Spleen (tissue), 11 donors: ENCODE data around the gene SYF2. TPM values are rescaled to one million over a fixed set of nuclear protein-coding genes. Genes with fewer than 3 reads are reported as not detected.
"Not testable (repeated sequence)": the region's sequence is repeated elsewhere in the genome, so short reads cannot be mapped to it uniquely, and the experiment has no call there.

Experiments
- DNase-seq: peaks from one replicate; pipeline ENCODE4 v3.0.0-alpha.2; 2020
- H3K27ac ChIP-seq, 8 donors: fragments of 200-600 bp; sonication (generic) in 7 of 8; 1 replicate in 4 of 8; 2 replicates in 4 of 8; pipeline versions ENCODE4 v1.5.0 to v1.8.0; 2016 to 2021; ENCODE audit warnings: inconsistent platforms in 4 of 8, mild to moderate bottlenecking in 4 of 8, moderate library complexity in 1 of 8
- H3K27me3 ChIP-seq, 7 donors: fragments of 200-600 bp; sonication (generic) in 6 of 7; replicated peaks in 1 of 7; 1 replicate in 4 of 7; 2 replicates in 3 of 7; pipeline versions ENCODE4 v1.5.0 to v1.8.0; 2016 to 2021; ENCODE audit warnings: inconsistent platforms in 3 of 7, mild to moderate bottlenecking in 1 of 7
- H3K36me3 ChIP-seq, 6 donors: fragments of 200-600 bp; sonication (generic) in 5 of 6; 1 replicate in 4 of 6; 2 replicates in 2 of 6; pipeline versions ENCODE4 v1.5.0 to v1.8.0; 2016 to 2021; ENCODE audit warnings: inconsistent platforms in 2 of 6
- H3K4me1 ChIP-seq, 6 donors: fragments of 200-600 bp; sonication (generic) in 5 of 6; 1 replicate in 3 of 6; 2 replicates in 3 of 6; pipeline versions ENCODE4 v1.5.0 to v1.8.0; 2016 to 2021; ENCODE audit warnings: inconsistent platforms in 3 of 6
- H3K4me3 ChIP-seq, 8 donors: fragments of 200-600 bp; sonication (generic) in 7 of 8; 1 replicate in 4 of 8; 2 replicates in 4 of 8; pipeline versions ENCODE4 v1.5.0 to v1.8.0; 2016 to 2021; ENCODE audit warnings: inconsistent platforms in 4 of 8, mild to moderate bottlenecking in 4 of 8, moderate library complexity in 2 of 8
- H3K9me3 ChIP-seq, 8 donors: fragments of 200-600 bp; sonication (generic) in 7 of 8; 1 replicate in 4 of 8; 2 replicates in 4 of 8; pipeline versions ENCODE4 v1.5.0 to v1.8.0; 2016 to 2021; ENCODE audit warnings: inconsistent platforms in 4 of 8
- CTCF ChIP-seq, 11 experiments: fragments of 200-600 bp in 7 of 11; fragments of 450-650 bp in 4 of 11; sonication (generic) in 4 of 11; IDR thresholded peaks in 8 of 11; conservative IDR thresholded peaks in 3 of 11; 1 replicate in 7 of 11; 2 replicates in 4 of 11; pipeline versions ENCODE4 v1.4.0 to v1.8.0; 2016 to 2021; ENCODE audit warnings: antibody characterized with exemption in 11 of 11, inconsistent platforms in 4 of 11, mild to moderate bottlenecking in 1 of 11
- POLR2A ChIP-seq, 3 donors: fragments of 450-650 bp; IDR thresholded peaks; one replicate each; pipeline ENCODE4 v1.5.1; 2017; ENCODE audit warnings: antibody characterized with exemption in 3 of 3, mild to moderate bottlenecking in 1 of 3
- POLR2AphosphoS5 ChIP-seq, 3 donors: sonication (generic); formaldehyde crosslinking; IDR thresholded peaks; one replicate each; pipeline ENCODE4 v1.5.1; 2017; ENCODE audit warnings: antibody characterized with exemption in 3 of 3
- WGBS, 5 donors: extraction: QIAGEN DNeasy Blood & Tissue Kit in 3 of 5; methylation state at CpG; one replicate each; pipeline versions ENCODE4 v1.1.5 to v1.1.7; 2013 to 2018; 5-methylcytosine and 5-hydroxymethylcytosine counted together
- intact Hi-C: fragments of 100-400 bp; cut with DNase I; formaldehyde crosslinking; loops from one replicate; pipeline ENCODE4 v1.15.0; 2023; ENCODE audit warnings: low total_unique reads
- polyA plus RNA-seq, 3 donors: library from polyadenylated mRNA; stranded (reverse); fragments of 200-250 nt; gene quantifications; one replicate each; pipeline ENCODE4 v1.2.1, GENCODE V29; 2013
- total RNA-seq, 7 donors: library from RNA; depleted of rRNA in 3 of 7; stranded (reverse); fragments of >200 nt in 3 of 7; fragmentation: NEBNext Ultra II Directional in 4 of 7; extraction: Animal tissue kit (Norgen Biotek cat#: 25700) in 4 of 7; gene quantifications; one replicate each; pipeline versions ENCODE4 v1.1.0 to v1.2.1, GENCODE V29; 2016 to 2021
- donor health status: healthy with polysubstance abuse.
- donor health status: DM: no; HTN: no; CAD: no; lungs with moderate emphysema.
- donor health status: DM: no; HTN: no; CAD: no.
- donor health status: Bipolar disorder and iron deficiency.
- donor health status: healthy.
- donor health status: DM: no; HTN: no; CAD: no.
- donor health status: DM: yes; HTN: yes; CAD: no.

Gene SYF2
- total and polyA plus RNA-seq, 10 donors, result 38.1 to 98.3 (median 50.7) TPM

- H3K9me3 ChIP-seq, intact Hi-C loops, H3K27me3 ChIP-seq, H3K36me3 ChIP-seq: not testable (repeated sequence)
- peak; percentile 57 to 90 (median 86) for TF ChIP-seq POLR2AphosphoS5 (IDR thresholded peaks at IDR 0.05)
- H3K4me3 ChIP-seq, result peak overlapping the region in 7 of 8 donors; percentile 33 to 69 (median 54)
- peak overlapping the region in 7 of 8 donors; percentile 65 to 93 (median 87) for H3K27ac ChIP-seq
- H3K4me1 ChIP-seq, result peaks cover 0 to 16% (median 0%) of the 10 kb centered on the region in 6 donors
- WGBS, 5 donors, result 0 to 1% (median 0%) methylated on average over 27 to 38 of the region's 56 CpGs
- peak; percentile 91 for DNase-seq
Measured at GRCh38 chr1:25267288-25268142, 35.2 kb upstream of the SYF2 start.

- DNase-seq, result peak; percentile 80
- 0 to 1% (median 1%) methylated on average over 12 to 25 of the region's 45 CpGs for WGBS, 5 donors
- peak overlapping the region in 7 of 8 donors; percentile 27 to 69 (median 54) for H3K4me3 ChIP-seq
Measured at GRCh38 chr1:25266554-25267287, 34.4 kb upstream of the SYF2 start.

GRCh38 chr1:25260336-25260735 is 28.0 kb upstream of the SYF2 start:
- H3K27ac ChIP-seq, result peak overlapping the region in 1 of 8 donors; percentile 10
- H3K9me3 ChIP-seq, DNase-seq, H3K27me3 ChIP-seq, H3K4me3 ChIP-seq, intact Hi-C loops: not testable (repeated sequence)
- H3K36me3 ChIP-seq, result peaks cover 0 to 24% (median 0%) of the 10 kb centered on the region in 6 donors
- H3K4me1 ChIP-seq, result peaks cover 5 to 24% (median 12%) of the 10 kb centered on the region in 6 donors
- WGBS, 5 donors, result 84 to 94% (median 91%) methylated on average over 3 of the region's 3 CpGs

More at GRCh38 chr1:25266554-25267287, 34.4 kb upstream of the SYF2 start:
- H3K27me3 ChIP-seq, intact Hi-C loops, H3K9me3 ChIP-seq: not testable (repeated sequence)
- Histone ChIP-seq H3K27ac (peak overlapping the region in 4 of 8 donors; percentile 87 to 93 (median 90)), H3K4me1 (peaks cover 0 to 20% (median 0%) of the 10 kb centered on the region in 6 donors), H3K36me3 (peaks cover 0 to 15% (median 0%) of the 10 kb centered on the region in 6 donors)
- peak in 2 of 3 donors; percentile 27 to 38 for TF ChIP-seq POLR2AphosphoS5 (IDR thresholded peaks at IDR 0.05)

- H3K9me3 ChIP-seq, H3K27me3 ChIP-seq, DNase-seq, H3K4me3 ChIP-seq: not testable (repeated sequence)
- 39 to 64% (median 55%) methylated on average over 3 to 7 of the region's 7 CpGs for WGBS, 5 donors
- intact Hi-C loops, result loop anchor here (10.0 kb wide), 1 partner anchor 85 kb away; no protein-coding TSS in a partner anchor
- H3K4me1 ChIP-seq, result peaks cover 5 to 24% (median 12%) of the 10 kb centered on the region in 6 donors
- peak overlapping the region in 1 of 8 donors; percentile 10 for H3K27ac ChIP-seq
- H3K36me3 ChIP-seq, result peaks cover 0 to 24% (median 0%) of the 10 kb centered on the region in 6 donors
Measured at GRCh38 chr1:25259813-25260212, 27.5 kb upstream of the SYF2 start.

GRCh38 chr1:25257196-25257595 is 24.9 kb upstream of the SYF2 start:
- no peak overlapping the region for H3K27ac ChIP-seq
- intact Hi-C loops, result loop anchor here (10.0 kb wide), 1 partner anchor 88 kb away; no protein-coding TSS in a partner anchor
- 71 to 86% (median 74%) methylated on average over 1 of the region's 1 CpG for WGBS, 5 donors
- no peaks in the 10 kb centered on the region for H3K9me3 ChIP-seq
- no peak overlapping the region for H3K4me3 ChIP-seq
- peaks cover 0 to 14% (median 0%) of the 10 kb centered on the region in 6 donors for H3K36me3 ChIP-seq
- TF ChIP-seq CTCF (IDR thresholded peaks at IDR 0.05 in 8 of 11, conservative IDR thresholded peaks at IDR 0.05 in 3 of 11) (no peak), POLR2A (IDR thresholded peaks at IDR 0.05) (no peak), POLR2AphosphoS5 (IDR thresholded peaks at IDR 0.05) (no peak)
- DNase-seq, result no peak
- no peaks in the 10 kb centered on the region for H3K27me3 ChIP-seq
- peaks cover 5 to 19% (median 12%) of the 10 kb centered on the region in 6 donors for H3K4me1 ChIP-seq
